Right lobe of liver (tissue), 4 donors: ENCODE results near the gene TRIO.

ENCODE experiments used
- CTCF ChIP-seq, 4 donors: fragments of 200-600 bp in 3 of 4; fragments of 450-650 bp in 1 of 4; IDR thresholded peaks; one replicate each; pipeline versions ENCODE4 v1.5.1 to v1.8.0; 2016 to 2022; ENCODE audit warnings: antibody characterized with exemption in 4 of 4, mild to moderate bottlenecking in 2 of 4
- POLR2A ChIP-seq: fragments of 450-650 bp; IDR thresholded peaks from one replicate; pipeline ENCODE4 v1.6.1; 2017; ENCODE audit warnings: antibody characterized with exemption, mild to moderate bottlenecking
- donor health status: DM: no; HTN: no; CAD: no.
- donor health status: DM: no; HTN: no; CAD: no.
- donor health status: DM: no; HTN: yes; CAD: no.

GRCh38 chr5:14110680-14111079, 32.5 kb upstream of the TRIO start:
- TF ChIP-seq CTCF (IDR thresholded peaks at IDR 0.05) (no peak), POLR2A (no peak)
